HL-60 (cell line): ENCODE data around the gene ARL8A.

Experiments used
- CTCF ChIP-seq: IDR thresholded peaks from one replicate; pipeline ENCODE4 v1.5.1; 2011; ENCODE audit warnings: low read length, control low read depth, inconsistent platforms; ENCODE audit not compliant: insufficient read depth
- GABPA ChIP-seq: IDR thresholded peaks from 2 replicates; pipeline ENCODE4 v1.6.1; 2012; ENCODE audit warnings: low read depth
- POLR2AphosphoS5 ChIP-seq: IDR thresholded peaks from 2 replicates; pipeline ENCODE4 v1.6.1; 2012; ENCODE audit warnings: low read depth
- REST ChIP-seq: IDR thresholded peaks from 2 replicates; pipeline ENCODE4 v1.6.1; 2012; ENCODE audit warnings: low read depth; ENCODE audit not compliant: insufficient replicate concordance

- no peak for TF ChIP-seq CTCF
- TF ChIP-seq POLR2AphosphoS5: peak; percentile 58; the same call in 1 of the 2 replicates
- TF ChIP-seq GABPA: no peak
- no peak for TF ChIP-seq REST
Measured at GRCh38 chr1:202133001-202133400, 11.5 kb downstream of the ARL8A start.
